ENCODE results near the gene GNAS. TPM values are rescaled to one million over a fixed set of nuclear protein-coding genes. Genes with fewer than 3 reads are reported as not detected.

Gene GNAS
- total and polyA plus RNA-seq, 9 of the 15 experiments (the other 6 are each of a cell fraction or from before 2014, with no cell fraction given) = 128 to 648 (median 266) TPM

- 57% methylated on average over 22 of the region's 91 CpGs for WGBS (ENCODE audit: insufficient coverage, low coverage, missing lambda C conversion rate)
- Histone ChIP-seq H3K4me2 (ENCODE audit: insufficient read depth, low read length) (peak overlapping the region; percentile 63), H3K36me3 (ENCODE audit: control insufficient read depth, insufficient read depth, low read length) (peaks cover 6% of the 10 kb centered on the region; the same call in 1 of the 3 replicates), H3K27me3 (ENCODE audit: control insufficient read depth in 2 of 2, insufficient read depth in 2 of 2, low read length in 2 of 2) (no peaks in the 10 kb centered on the region), H3K9me3 (replicated peaks; ENCODE audit: control insufficient read depth, insufficient read depth, low read depth, low read length) (no peaks in the 10 kb centered on the region), H3K9me1 (ENCODE audit: control insufficient read depth, insufficient read depth, low read length) (no peaks in the 10 kb centered on the region), H3K79me2 (ENCODE audit: control insufficient read depth, insufficient read depth, low read length) (peaks cover 40% of the 10 kb centered on the region), H3K9ac (ENCODE audit: insufficient read depth in 1 of 2, low read depth in 2 of 2, low read length in 2 of 2) (peak overlapping the region; percentile 60 to 90), H2AFZ (ENCODE audit: low read depth, low read length) (no peak overlapping the region), H3K4me1 (replicated peaks in 1 of 2; ENCODE audit: control insufficient read depth in 2 of 2, insufficient read depth in 2 of 2, low read length in 2 of 2) (peaks cover 12 to 20% of the 10 kb centered on the region in 2 experiments; a peak in 4 of 5 replicates), H4K20me1 (replicated peaks; ENCODE audit: control insufficient read depth, insufficient read depth, low read length) (no peaks in the 10 kb centered on the region; the same call in 1 of the 2 replicates), H3K27ac (ENCODE audit: extremely low read depth, low read depth, low read length) (peak overlapping the region; percentile 71; the same call in 2 of the 3 replicates), H3K4me3 (peak overlapping the region; percentile 92)
- no peak for FAIRE-seq
- TF ChIP-seq, protein P1, sequence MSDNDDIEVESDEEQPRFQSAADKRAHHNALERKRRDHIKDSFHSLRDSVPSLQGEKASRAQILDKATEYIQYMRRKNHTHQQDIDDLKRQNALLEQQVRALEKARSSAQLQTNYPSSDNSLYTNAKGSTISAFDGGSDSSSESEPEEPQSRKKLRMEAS (CRISPR knock-in tag; IDR thresholded peaks at IDR 0.05) = peak; percentile 35; the same call in 1 of the 2 replicates
- TF ChIP-seq, protein P2, sequence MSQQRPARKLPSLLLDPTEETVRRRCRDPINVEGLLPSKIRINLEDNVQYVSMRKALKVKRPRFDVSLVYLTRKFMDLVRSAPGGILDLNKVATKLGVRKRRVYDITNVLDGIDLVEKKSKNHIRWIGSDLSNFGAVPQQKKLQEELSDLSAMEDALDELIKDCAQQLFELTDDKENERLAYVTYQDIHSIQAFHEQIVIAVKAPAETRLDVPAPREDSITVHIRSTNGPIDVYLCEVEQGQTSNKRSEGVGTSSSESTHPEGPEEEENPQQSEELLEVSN (IDR thresholded peaks at IDR 0.05; ENCODE audit: borderline replicate concordance in 1 of 2, extremely low read depth in 1 of 2, insufficient read depth in 1 of 2, insufficient read length in 1 of 2, low read depth in 1 of 2, low read length in 1 of 2, poor library complexity in 1 of 2, severe bottlenecking in 1 of 2) = peak in 1 of 2 experiments; percentile 29
- TF ChIP-seq SAFB (IDR thresholded peaks at IDR 0.05; ENCODE audit: borderline replicate concordance, low read depth, low read length) (peak; percentile 56; the same call in 1 of the 2 replicates), SMARCA5 (IDR thresholded peaks at IDR 0.05) (no peak)
- no peak for ATAC-seq
- BruUV-seq (replicated peaks) = no TSS peak
- POLR2A ChIA-PET = interaction anchor here (0.7 to 1.5 kb wide), 2 partner anchors 13 to 506 kb away, joined by 3 to 4 read pairs; no protein-coding TSS in a partner anchor
- no peak for DNase-seq (ENCODE audit: extremely low read depth in 1 of 4, low spot score in 3 of 4)
- CTCF ChIA-PET (ENCODE audit: low intra/inter-chr PET ratio) = no interaction called here
- in situ Hi-C loops (cut with MboI) = no loop called here
- intact Hi-C loops (cut with micrococcal nuclease) = loop anchor here (5.0 kb wide), 2 partner anchors 92 to 142 kb away; partner anchors contain the start of genes ATP5F1E and NELFCD
Observed at GRCh38 chr20:58889798-58890517, 37.4 kb downstream of the GNAS start.
